HG03108 (cell line): ENCODE results near the gene AKR1B1.

Experiments used
- ATAC-seq: cut with Tn5 transposase; IDR thresholded peaks from one replicate; pipeline ENCODE4 v1.9.1; 2021; ENCODE audit warnings: moderate library complexity; ENCODE audit not compliant: unreplicated experiment

Gene AKR1B1

DNA sequence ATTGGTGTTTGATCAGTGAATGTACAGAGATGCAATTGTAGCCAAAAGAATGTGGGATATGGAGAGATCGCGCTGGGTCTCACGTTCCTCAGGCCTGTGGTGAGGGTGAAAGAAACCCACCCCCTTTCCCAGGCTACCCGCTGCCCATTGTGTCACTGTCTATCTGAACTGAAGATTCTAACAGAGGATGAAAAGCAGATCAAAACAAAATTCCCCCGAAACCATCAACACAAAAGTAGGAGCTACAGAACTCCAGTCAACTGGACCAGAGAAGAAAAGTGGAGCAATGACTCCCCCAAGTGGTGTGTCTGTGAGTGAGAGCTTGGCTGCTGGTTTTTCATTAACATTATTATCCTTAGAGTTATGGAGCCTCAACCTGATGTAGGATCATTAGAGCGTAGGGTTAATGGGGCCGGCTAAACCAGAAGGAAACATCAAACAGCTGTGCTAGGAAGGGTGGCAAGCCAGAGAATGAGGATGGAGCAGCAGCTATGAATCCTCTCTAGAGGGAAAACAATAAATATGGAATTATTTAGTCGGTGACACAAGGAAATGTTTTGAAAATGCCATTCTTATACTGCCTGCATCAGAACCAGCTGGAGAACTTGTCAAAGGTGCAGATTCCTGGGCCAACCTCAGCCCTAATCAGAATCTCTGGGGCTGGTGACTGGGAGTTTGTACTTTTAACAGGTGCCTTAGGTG, 38.3 kb downstream of the AKR1B1 start:
- ATAC-seq: no peak

DNA sequence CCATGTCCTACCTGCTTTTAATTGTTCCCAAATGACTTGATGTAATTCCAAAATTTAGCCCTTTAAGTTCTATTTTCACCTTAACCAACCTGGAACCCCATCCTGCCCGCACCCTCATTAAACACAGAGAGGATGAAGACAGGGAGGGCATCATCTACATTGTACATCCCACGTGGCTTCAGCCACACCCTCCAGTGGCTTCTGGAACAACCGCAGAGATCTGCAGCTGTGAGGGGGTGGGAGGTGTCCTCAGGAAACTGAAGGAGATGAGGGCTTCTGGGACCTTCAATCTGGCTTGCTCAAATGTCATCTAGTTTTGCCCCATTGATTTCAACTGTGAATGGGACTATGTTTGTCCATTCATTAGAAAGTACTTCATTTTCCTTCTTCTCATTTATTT, 39.0 kb downstream of the AKR1B1 start:
- ATAC-seq: no peak

DNA sequence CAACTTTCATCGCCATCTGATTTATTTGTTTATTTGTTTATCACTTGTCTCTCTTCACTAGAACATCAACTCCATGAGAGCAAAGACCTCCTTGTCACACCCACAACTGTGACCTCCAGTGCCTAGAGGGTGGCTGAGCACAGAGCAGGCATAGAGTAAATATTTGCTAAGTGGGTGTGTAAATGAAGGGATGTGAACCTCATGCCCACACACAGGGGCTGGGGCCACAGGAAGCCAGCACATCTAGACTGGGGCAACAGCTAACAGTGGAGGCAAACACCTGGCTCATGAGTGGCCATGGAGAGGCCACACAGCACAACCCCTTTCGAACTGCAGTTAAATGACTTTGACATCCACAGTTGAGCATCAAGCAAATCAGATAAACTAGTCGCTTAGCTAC, 39.8 kb downstream of the AKR1B1 start:
- no peak for ATAC-seq

DNA sequence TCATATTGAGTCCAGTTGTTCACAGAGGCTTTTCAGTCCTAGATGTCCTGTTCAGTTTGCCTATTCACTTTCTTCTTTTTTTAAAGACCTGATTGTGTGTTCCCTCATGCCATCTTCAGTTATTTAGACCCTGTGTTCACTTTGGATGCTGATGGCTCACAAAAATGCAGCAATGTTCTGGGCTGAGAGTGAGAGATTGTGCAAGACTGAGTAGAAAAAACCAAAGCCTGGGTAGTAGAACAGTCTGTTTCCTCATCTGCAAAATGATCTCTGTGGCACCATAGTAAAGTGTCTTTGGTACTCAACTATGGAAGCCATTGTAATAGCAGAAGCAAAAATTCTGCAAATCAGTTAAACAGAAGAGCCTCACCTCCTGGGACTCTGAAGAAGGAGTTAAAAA, 43.2 kb downstream of the AKR1B1 start:
- ATAC-seq: no peak

DNA sequence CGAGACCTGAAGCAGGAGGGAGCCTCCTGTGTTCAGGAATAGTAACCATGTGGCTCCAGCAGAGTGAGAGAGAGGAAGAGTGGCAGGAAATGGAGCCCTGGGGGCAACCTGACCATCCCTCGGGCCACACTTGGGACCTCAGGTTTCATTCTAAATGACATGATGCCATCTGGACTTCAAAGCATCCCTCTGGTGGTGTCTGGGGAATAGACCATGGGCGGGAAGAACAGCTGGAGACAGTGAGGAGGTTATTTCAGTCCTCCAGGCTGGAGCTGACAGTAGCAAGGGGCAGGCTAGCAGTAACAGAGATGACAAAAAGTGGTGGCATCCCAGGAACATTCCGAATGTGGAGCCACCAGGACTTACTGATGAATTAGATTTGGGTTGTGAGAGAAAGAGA, 44.8 kb downstream of the AKR1B1 start:
- ATAC-seq: no peak

DNA sequence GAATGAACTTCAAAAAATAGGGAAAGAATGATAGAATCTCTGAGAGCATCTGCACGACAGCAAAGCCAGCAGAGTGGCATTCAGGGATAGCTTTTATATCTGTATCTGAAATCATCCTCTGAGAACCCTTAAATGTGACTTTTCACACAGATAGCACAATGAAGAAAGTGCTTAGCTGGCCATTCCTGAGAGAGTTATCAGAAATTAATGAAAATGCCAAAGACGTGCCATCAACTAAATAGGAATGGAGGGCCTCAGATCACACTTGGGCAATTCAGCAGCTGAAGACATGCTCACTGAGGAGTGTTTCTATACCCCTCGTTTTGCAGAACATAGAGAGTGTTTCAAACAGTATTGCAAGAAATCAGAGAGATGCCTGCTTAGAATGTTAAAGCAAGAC, 51.6 kb downstream of the AKR1B1 start:
- no peak for ATAC-seq

DNA sequence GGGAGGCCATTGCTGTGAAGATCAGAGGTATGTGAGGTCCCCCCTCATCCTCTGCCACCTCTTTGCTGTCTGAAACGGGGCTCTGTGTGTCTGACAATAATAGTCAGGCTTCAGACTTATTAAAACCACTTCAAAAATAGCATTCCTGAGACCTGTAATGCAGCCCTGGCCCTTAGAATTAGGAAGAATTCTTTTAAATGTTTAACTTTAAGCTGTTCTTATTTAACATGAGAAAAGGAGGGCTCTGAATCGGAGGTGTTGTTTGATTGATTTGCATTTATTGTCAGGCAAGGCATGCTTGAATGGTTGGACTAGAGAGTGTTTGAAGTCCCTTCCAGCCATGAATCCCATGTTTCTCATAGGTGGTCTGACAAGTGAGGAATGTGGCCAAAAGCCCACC, 52.5 kb downstream of the AKR1B1 start:
- ATAC-seq: no peak

DNA sequence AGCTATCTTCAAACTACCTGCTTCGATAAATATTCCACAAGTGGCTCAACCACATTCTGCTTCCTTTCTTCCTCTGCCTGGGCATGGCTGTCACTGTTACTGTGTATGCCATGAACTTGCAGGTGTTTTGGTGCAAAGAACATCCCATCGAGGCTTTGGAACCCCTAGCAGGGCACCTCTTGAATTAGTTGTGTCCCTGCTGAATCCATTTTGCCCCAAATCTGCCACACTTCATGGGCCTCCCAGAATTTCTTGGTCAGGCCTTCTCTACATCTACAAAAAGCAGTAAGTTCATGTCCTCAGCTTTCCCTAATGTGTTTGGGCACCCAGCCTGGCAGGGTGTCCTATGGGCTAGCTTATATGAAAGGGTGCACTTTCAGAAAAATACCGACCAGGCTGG, 53.6 kb downstream of the AKR1B1 start:
- no peak for ATAC-seq

DNA sequence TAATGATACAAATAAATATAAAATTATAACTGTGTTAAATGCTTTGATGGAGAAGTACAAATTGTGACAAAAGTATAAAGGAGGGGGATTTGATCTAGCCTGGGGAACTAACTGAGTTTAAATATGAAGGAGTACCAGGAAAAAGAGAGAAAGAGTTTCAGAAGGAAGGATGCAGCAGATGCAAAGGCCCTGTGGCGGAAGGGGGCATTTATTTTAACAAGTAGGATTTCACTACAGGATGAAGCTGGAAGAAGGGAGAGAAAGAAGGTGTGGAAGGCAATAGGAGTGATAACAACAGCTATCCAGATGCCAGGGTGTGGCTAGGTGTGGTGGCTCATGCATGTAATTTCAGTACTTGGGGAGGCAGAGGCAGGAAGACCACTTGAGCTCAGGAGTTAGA, 55.8 kb downstream of the AKR1B1 start:
- ATAC-seq: no peak

DNA sequence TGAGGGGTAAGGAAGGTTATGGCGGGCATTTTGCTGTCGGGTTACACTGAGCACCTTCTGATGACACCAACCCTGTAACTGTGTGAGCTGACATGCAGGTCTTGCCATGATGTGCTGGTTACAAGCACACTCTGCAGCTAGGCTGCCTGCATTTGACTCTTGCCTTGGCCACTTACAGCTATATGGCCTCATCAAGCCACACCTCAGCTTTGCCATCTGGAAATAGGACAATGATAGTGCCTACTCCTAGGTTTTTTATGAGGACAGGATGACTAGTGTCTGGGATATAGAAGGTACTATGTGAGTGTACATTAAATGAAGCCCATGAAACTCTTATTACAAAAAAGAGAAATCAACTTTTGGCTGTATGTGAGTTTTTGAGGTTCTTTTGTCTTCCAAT, 58.0 kb downstream of the AKR1B1 start:
- ATAC-seq: no peak

DNA sequence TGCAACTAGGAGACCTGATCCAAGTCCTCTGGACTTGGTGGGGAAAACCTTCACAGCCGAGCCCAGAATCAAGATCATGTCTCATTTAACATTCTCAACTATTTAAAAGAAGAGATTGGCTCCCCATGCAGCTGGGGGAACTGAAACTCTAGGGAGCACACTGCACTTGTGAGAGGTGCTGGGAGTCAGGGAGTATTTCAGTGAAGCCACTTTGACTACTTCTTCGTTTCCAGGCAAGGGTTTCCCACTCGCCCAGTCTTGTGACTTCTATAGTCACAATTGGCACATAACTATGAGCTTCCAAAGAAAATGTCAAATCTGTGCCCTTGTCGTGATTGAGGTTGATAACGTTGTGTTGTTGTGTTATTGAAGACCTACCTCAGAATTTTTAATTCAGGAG, 62.9 kb downstream of the AKR1B1 start:
- ATAC-seq: no peak

DNA sequence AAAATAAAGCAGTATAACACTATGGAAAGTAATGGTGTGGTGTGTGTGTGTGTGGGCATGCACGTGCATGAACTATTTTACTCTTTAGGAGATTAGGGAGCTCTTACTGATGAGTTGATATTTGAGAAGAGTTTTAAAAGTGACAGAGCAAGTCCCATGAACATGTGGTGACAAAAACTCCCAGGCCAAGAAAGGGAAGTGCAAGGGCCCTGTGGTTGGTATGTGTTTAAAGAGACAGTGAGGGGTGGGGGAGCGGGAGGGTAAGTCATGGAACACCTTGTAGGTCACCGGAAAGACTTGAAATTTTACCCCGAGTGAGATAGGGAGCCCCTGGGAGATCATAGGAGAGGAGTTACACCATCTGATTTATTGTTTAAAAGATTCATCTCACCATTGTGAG, 63.3 kb downstream of the AKR1B1 start:
- no peak for ATAC-seq

DNA sequence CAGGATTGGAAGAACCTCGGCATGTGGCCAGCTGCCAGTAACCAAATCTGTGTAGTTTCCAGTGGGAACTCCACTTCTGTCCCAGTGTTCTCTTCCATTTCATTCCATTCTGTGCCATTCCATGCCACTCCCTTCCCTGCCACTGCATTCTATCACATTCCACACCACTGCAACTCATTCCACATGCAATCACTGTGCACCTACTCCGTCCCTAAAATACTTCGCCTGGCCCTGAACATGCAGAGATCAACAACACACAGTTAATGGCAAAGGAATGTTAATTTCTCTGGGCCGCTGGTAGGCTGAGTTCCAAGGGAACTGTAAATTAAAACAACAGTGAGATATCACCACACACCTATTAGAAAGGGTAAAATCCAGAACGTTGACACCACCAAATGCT, 64.8 kb downstream of the AKR1B1 start:
- ATAC-seq: no peak
